ENCODE measurements around the gene AFF3. TPM values are rescaled to one million over a fixed set of nuclear protein-coding genes. Genes with fewer than 3 reads are reported as not detected.

Gene AFF3
- total RNA-seq, 1 experiment from 2014 or later, result 0.42 TPM

DNA sequence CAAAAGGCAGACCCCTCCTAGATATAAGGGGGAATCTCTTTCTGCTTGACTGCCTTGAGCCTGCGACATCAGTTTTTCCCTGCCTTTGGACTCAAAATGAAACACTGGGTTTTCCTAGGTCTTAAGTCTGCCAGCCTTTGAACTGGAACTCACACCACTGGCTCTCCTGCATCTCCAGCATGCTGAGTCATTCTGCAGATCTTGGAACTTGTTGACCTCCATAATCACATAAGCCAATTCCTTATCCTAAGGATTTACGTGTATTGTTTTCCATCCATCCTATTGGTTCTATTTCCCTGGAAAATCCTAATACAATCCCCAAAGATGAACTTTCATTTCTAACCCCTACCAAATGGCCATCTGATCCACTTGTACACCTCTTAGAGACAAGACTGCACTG is 88.0 kb downstream of the AFF3 start:
- intact Hi-C loops (cut with micrococcal nuclease), result no loop called here
- Mint-ChIP-seq H3K27ac (ENCODE audit: low read depth, unreplicated experiment) (no peak overlapping the region), H3K9me3 (ENCODE audit: unreplicated experiment) (no peaks in the 10 kb centered on the region), H3K4me3 (ENCODE audit: unreplicated experiment) (no peak overlapping the region), H3K36me3 (ENCODE audit: insufficient read depth, unreplicated experiment) (no peaks in the 10 kb centered on the region), H3K27me3 (ENCODE audit: insufficient read depth, unreplicated experiment) (no peaks in the 10 kb centered on the region), H3K4me1 (ENCODE audit: insufficient read depth, unreplicated experiment) (no peaks in the 10 kb centered on the region)
- no TSS peak for BruUV-seq (replicated peaks)
- TF ChIP-seq, protein P1, sequence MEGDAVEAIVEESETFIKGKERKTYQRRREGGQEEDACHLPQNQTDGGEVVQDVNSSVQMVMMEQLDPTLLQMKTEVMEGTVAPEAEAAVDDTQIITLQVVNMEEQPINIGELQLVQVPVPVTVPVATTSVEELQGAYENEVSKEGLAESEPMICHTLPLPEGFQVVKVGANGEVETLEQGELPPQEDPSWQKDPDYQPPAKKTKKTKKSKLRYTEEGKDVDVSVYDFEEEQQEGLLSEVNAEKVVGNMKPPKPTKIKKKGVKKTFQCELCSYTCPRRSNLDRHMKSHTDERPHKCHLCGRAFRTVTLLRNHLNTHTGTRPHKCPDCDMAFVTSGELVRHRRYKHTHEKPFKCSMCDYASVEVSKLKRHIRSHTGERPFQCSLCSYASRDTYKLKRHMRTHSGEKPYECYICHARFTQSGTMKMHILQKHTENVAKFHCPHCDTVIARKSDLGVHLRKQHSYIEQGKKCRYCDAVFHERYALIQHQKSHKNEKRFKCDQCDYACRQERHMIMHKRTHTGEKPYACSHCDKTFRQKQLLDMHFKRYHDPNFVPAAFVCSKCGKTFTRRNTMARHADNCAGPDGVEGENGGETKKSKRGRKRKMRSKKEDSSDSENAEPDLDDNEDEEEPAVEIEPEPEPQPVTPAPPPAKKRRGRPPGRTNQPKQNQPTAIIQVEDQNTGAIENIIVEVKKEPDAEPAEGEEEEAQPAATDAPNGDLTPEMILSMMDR (IDR thresholded peaks at IDR 0.05; ENCODE audit: unreplicated experiment), result no peak
- CTCF ChIA-PET, result no interaction called here
- no peak for DNase-seq (ENCODE audit: unreplicated experiment)
- POLR2A ChIA-PET, result no interaction called here

DNA sequence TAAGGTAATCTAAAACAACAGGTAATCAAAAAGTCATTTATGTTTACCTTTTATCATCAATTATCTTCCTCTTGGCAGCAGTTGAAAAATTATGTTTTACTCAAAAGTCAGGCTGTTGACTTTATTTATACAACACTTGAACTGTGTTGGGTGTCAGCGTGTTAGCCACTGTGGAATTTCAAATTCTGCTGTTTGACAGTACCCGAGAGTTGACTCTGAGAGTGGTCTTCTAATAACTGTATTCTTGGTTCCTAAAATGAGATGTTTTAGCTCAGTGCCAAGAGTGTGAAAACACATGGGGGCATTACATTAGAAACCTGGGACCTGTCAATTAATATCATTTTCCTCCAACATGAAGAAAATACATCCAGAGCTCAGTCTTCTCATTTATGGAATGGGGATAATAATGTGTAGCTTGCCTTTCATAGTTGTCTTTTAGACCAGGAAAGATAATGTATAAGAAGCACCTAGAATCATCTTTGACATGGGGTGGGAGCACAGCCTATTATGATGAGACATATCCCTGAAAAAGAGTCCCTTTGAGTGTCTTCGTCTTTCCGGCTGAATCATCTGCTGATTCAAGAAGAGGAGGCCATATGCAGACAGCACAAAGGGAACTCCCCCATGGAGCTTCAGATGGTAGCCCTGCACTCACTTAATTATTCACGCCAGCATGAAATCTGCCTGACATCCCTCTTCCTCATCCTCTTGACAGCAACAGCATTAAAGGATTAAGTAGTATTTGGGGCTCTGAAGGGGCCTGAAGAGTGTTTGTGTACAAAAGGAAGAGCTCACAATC is 89.1 kb downstream of the AFF3 start:
- no peaks in the 10 kb centered on the region for H3K4me1 Mint-ChIP-seq (ENCODE audit: insufficient read depth, unreplicated experiment)
- H3K36me3 Mint-ChIP-seq (ENCODE audit: insufficient read depth, unreplicated experiment), result no peaks in the 10 kb centered on the region
- intact Hi-C loops (cut with micrococcal nuclease), result no loop called here
- DNase-seq (ENCODE audit: unreplicated experiment), result no peak
- TF ChIP-seq, protein P1 (IDR thresholded peaks at IDR 0.05; ENCODE audit: unreplicated experiment), result no peak
- no peak overlapping the region for H3K4me3 Mint-ChIP-seq (ENCODE audit: unreplicated experiment)
- ChIA-PET POLR2A (interaction anchor here (0.6 kb wide), 1 partner anchor 510 kb away, joined by 3 read pairs; the partner anchor contains the start of gene PDCL3), CTCF (interaction anchor here (0.6 kb wide), 2 partner anchors 31 to 424 kb away, joined by 3 read pairs; no protein-coding TSS in a partner anchor)
- no peaks in the 10 kb centered on the region for H3K9me3 Mint-ChIP-seq (ENCODE audit: unreplicated experiment)
- no TSS peak for BruUV-seq (replicated peaks)
- no peaks in the 10 kb centered on the region for H3K27me3 Mint-ChIP-seq (ENCODE audit: insufficient read depth, unreplicated experiment)
- H3K27ac Mint-ChIP-seq (ENCODE audit: low read depth, unreplicated experiment), result no peak overlapping the region

DNA sequence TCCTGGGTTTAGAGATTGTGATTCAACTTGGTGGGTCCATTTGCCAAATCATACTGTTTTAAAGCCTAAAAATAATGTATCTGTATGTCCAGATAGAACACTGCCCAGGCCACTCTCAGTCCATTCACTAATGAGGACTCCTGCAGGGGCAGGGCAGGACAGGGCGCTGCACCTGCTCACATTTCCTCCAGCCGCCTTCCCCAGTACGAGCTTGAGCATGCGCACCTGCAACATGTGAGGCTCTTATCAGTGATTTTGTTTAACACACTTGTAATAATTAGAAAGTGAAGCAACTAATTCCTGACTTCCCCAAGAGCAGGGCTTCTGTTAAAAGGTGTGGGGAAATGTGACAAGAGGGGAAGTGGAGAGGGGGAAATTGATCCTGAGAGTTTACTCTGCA is 89.7 kb downstream of the AFF3 start:
- intact Hi-C loops (cut with micrococcal nuclease), result no loop called here
- TF ChIP-seq, protein P1 (IDR thresholded peaks at IDR 0.05; ENCODE audit: unreplicated experiment), result no peak
- ChIA-PET POLR2A (no interaction called here), CTCF (interaction anchor here (0.6 kb wide), 1 partner anchor 30 kb away, joined by 3 read pairs; no protein-coding TSS in a partner anchor)
- Mint-ChIP-seq H3K27ac (ENCODE audit: low read depth, unreplicated experiment) (no peak overlapping the region), H3K9me3 (ENCODE audit: unreplicated experiment) (no peaks in the 10 kb centered on the region), H3K36me3 (ENCODE audit: insufficient read depth, unreplicated experiment) (no peaks in the 10 kb centered on the region), H3K27me3 (ENCODE audit: insufficient read depth, unreplicated experiment) (no peaks in the 10 kb centered on the region), H3K4me3 (ENCODE audit: unreplicated experiment) (no peak overlapping the region), H3K4me1 (ENCODE audit: insufficient read depth, unreplicated experiment) (no peaks in the 10 kb centered on the region)
- BruUV-seq (replicated peaks), result no TSS peak
- DNase-seq (ENCODE audit: unreplicated experiment), result no peak

GRCh38 chr2:100051253-100051652 is 91.1 kb downstream of the AFF3 start:
- no TSS peak for BruUV-seq (replicated peaks)
- no peaks in the 10 kb centered on the region for H3K9me3 Mint-ChIP-seq (ENCODE audit: unreplicated experiment)
- H3K27ac Mint-ChIP-seq (ENCODE audit: low read depth, unreplicated experiment), result no peak overlapping the region
- CTCF ChIA-PET, result interaction anchor here (0.5 to 0.8 kb wide), 2 partner anchors 48 to 230 kb away, joined by 3 read pairs; no protein-coding TSS in a partner anchor
- intact Hi-C loops (cut with micrococcal nuclease), result no loop called here
- no peaks in the 10 kb centered on the region for H3K36me3 Mint-ChIP-seq (ENCODE audit: insufficient read depth, unreplicated experiment)
- H3K4me3 Mint-ChIP-seq (ENCODE audit: unreplicated experiment), result no peak overlapping the region
- POLR2A ChIA-PET, result no interaction called here
- DNase-seq (ENCODE audit: unreplicated experiment), result no peak
- H3K27me3 Mint-ChIP-seq (ENCODE audit: insufficient read depth, unreplicated experiment), result no peaks in the 10 kb centered on the region
- H3K4me1 Mint-ChIP-seq (ENCODE audit: insufficient read depth, unreplicated experiment), result no peaks in the 10 kb centered on the region
- TF ChIP-seq, protein P1 (IDR thresholded peaks at IDR 0.05; ENCODE audit: unreplicated experiment), result no peak
